CD4-positive, alpha-beta T cell treated with Interleukin-21 for 1 hour (primary cell): Measurements from ENCODE around the gene GALNT18.

Experiments used
- DNase-seq: peaks from one replicate; pipeline ENCODE4 v3.0.0-alpha.2; 2020

Gene GALNT18

DNA sequence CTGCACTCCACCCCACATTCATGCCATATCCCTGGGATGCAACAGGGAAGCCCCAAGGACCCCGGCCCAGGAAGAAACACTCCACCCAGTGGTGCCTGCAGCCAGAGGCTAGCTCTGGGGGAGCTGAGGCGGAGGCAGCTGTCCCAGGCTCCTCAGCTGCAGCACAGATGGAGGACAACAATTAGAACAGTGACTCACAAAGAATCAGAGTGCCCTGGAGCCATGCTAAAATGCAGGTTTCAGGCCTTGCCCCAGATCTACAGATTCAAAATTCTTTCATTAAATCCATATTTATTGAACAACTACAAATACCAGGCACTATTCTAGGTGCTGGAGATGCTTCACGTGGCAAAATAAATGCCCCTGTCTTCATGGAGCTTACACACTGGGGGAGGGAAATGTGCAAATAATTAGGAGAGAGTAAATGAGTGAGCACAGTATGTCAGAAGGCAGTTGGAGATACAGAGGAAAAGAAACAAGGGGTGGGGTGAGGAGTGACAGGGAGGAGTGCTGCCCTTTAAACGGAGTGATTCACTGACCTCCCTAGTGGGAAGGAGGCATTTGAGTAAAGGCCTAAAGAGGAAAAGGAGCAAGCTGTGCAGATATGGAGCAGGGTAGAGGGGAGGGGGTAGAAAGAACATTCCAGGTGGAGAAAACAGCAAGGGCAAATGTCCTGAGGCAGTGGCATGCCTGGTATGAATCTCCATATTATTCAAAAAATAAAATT, 195.4 kb downstream of the GALNT18 start:
- DNase-seq, result no peak

DNA sequence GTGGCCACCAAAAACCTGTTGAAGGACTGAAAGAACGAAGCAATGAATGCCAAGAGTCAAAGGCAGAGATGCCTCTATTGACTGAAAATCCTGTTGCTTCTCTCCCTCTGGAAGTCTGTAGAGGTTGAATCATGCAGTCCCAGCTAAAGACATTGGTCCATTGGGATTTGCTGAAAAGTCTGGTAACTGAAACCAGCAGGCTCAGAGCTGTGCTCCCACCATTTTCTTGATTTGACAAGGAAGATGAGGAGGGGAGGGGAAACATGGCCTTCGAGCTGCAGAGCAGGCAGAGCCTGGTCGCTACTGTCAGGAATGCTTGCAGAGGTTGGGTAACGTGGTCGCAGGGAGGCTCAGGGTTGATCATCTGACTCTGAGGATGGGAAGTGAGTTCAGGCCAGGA, 196.0 kb downstream of the GALNT18 start:
- DNase-seq, result no peak

DNA sequence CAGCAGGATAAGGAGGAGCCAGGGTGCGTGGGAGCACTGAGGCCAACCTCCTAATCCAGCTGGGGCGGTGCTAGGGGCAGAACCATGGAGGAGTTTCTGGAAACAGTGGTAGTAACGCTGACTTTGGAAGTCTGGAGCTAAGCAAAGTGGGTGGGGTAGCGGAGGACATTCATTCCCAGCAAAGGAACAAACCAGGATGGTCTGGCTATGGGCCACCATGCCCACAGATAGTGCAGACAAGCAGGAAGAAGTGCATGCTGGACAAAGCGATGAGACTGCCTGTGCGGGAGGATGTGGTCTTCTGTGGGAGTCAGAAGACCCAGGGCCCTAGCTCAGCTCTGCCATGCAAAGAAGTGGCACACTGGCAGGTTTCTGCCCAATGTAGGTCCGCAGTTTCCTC, 197.1 kb downstream of the GALNT18 start:
- DNase-seq, result no peak

DNA sequence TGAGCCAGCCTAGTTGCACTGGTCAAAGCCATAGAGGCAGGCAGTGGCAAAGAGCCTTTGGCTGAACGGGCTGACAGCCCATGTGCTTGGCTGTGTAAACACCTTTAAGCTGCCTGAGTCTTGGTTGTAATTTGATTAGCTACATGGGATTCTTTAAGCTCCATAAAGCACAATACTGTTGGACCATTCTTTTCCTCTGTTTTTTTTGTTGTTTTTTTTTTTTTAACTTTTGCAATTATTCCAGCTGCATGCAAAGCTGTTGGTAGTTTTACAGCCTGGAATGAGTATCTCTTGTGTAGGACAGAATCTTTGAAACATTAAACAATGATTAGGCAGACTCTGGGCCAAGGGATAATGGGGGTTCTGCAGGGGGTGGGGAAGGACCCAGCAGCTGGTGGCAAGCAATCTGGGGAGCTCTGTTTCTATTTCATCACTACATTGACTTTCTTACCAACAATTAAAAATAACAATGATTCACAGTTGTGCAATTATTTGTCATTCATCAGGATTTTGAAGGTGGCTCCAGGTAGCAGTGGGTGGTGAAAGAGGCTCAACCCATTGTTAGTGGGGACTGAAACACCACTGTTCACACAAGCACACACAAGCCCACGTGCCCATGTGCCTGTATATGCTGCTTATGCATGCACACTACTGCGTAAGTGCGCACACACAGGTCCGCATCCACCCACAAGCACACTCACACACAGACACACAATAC, 199.2 kb downstream of the GALNT18 start:
- no peak for DNase-seq

DNA sequence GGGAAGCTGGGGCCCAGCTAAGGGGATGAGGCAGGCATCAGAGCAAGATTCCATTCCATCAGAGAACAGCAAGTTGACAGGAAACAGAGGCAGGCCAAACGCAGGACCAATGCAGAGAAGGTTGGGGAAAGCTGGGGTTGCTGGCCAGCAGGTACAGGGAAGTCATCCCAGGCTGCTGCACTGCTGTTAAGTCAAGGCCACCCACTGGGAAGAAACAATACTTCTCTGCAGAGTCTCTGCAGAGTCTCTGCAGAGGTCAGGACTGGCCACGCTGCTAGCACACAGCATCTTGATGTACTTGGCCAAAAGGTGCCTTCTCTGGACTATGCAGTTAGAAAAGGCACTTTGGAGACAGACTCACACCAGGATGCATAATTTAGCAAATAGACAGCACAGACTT, 200.3 kb downstream of the GALNT18 start:
- no peak for DNase-seq

DNA sequence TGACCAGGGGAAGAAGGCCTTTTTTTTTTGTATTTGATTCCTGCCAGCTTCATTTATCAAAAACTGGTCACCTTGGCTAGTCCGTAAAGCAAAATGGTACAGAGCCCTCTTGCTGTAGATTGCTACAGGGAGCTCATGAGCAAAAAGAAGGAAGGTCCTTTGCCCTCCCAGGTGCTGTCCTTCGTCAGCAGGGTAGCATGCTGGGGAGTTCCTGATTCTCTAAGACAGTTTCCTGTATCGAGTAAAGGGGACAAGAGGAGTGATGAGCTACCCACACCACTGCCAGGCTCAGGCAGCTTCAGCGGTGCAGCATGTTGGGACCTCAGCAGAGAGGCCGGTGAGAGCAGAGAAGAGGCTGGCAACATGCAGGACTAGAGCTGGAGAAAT, 200.9 kb downstream of the GALNT18 start:
- DNase-seq, result no peak

DNA sequence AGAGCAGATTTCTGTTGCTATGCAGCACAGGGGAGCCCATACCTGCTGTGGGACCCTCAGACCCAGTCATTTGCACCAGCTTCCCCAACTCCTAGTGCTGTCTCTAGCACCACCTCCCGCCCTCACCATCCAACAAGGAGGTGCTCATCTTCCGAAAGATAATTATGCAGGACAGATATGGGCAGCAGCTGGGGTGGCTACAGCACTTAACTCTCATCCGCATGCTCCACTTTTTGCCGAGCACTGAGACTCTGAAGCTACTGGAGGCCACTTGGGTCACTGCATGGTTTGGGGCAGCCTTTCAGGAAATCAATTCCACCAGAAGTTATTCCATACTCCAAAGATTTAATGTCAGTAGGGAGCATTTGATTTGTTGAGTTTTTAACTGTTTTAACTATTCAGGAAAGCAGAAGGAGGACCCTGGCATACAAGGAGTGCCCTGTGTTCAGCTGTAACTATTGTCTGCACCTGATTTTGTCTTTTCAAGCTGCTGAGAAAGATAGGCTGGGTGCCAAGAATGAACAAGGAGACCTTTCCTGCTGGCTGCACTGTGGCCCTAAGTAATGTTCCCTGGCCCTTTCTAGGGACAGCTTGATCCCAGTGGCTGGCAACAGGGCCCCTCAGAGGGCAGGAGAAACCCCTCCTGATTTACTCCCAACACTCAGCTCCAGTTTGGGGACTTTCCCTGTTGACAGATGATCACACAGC, 201.5 kb downstream of the GALNT18 start:
- no peak for DNase-seq

DNA sequence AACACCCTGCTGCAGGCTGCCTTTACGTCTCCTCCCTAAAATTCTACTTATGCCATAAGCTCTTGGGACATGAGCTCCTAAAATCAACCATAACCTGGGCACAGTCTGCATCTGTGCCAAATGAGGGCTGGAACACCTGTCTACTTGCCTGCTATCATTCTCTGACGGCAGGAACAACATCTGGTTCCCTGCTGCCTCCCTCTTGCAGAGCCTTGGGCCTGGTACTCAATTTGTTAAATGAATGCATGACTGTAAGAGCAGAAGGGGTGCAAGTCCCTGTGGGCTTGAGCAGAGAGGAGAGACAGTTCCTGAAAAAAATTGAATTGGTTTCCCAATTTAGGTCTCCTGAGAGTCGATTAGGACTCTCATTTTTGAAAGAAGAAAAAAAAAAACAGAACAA, 202.1 kb downstream of the GALNT18 start:
- no peak for DNase-seq

DNA sequence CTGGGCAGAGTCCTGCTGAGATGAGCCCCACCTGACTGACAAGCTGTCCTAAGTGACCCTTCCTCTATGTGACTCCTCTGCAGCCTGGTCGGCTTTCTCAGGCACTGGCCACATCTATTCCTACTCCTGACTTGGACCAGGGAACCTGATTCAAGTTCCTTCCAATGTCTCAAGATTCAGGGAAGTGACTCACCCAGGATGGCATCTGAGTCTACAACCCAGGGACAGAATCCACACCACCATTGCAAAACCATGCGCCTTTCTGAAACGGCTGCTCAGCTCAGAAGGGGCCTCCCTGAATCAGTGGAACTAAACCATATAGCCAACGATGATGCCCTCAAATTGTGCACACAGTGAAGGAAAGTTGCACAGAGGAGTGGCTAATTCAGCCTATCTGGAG, 204.9 kb downstream of the GALNT18 start:
- DNase-seq, result no peak

DNA sequence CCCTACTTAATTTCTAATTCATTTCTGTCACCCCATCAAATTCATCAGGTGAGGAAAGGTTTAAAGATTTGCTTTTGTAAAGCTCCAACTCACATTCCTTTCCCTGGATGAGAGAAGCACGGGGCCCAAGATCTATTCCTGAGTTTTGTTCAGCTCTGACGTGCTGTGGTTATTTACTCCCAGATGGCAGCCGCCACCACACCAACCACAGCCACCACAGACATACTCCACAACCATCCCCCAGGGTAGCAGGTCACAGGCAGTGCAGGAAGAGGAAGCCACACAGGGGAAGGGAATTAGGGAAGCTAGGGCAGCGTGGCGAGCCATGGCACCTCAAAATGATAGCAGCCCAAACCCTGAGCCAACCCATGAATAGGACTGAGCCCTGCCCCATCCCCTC, 205.3 kb downstream of the GALNT18 start:
- peak; percentile 18 for DNase-seq

DNA sequence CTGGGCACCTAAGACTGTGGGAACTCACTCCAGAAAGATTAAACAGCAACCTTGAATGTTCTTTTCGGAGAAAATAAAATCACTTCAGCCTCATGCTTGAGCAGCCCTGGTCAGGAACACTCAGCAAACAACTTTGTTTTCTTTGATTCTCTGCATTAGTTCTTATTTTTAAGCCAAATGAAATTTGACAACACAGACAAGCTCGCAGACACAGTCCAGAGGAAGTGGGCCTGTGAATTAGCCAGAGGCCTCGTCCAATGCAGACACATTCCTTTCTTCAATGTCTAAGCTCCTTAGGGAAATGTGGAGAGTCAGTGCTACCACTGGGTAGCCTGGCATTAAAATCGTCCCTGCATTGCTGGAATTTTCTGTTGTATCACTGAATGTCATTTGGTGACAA, 205.9 kb downstream of the GALNT18 start:
- no peak for DNase-seq

DNA sequence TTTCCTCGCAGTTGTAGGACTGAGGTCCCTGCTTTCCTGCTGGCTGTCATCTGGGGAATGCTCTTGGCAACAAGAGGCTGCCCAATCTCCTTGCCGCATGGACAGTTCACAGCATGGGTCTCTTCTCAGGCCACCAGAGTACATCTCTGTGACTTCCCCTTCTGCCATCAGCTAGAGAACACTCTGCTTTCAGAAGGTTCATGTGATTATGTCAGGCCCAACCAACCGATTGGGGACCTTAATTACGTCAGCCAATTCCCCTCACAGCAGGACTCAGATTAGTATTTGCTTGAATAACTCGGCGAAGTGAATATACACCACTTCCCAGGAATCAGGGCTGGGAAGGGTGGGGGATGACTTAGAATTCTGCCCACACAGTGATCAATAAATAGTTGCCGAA, 206.8 kb downstream of the GALNT18 start:
- no peak for DNase-seq

DNA sequence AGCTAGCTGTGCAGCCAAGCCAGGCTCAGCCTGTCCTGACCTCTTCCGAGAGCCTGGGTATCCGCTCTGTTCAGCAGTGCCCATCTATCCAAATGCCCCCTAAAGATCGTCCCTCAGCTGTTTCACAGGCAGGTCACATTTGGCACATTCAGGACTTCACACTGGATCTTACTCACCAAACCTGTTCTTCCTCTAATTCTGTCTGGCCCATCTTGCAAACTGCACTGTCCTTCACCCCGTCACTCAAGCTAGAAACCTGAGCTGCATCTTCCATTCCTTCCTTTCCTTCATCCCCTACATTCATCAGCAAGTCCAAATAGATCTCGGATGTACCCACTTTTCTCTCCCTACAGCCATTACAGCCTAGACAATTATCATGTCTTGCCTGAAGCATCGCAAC, 208.0 kb downstream of the GALNT18 start:
- DNase-seq, result no peak

DNA sequence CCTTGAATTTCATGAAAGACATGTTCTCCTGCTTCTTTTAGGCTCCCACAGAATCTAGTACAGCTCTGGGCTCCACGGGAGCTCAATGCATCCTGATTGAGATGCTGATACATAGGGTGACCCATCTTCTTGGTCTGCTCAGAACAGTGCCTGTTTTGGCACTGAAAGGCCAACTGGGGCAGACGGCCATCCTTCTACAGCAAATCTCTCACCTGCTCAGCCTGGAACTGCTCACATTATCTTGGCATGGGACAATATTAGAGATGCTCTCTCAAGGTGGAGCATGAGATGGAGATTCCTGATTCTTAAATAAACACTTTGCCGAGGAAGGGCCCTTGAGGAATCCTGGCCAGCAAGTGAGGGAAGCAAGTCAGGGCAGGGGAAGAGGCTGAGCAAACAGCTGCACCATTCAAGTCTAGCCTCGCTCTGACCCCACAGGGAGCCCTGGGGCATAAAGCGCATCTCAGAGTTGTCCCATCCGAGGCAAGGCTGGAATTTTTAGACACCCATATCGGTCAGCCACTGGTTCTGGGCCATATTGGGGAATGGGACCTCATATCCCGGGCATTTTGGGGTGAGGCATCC, 210.3 kb downstream of the GALNT18 start:
- DNase-seq, result no peak

DNA sequence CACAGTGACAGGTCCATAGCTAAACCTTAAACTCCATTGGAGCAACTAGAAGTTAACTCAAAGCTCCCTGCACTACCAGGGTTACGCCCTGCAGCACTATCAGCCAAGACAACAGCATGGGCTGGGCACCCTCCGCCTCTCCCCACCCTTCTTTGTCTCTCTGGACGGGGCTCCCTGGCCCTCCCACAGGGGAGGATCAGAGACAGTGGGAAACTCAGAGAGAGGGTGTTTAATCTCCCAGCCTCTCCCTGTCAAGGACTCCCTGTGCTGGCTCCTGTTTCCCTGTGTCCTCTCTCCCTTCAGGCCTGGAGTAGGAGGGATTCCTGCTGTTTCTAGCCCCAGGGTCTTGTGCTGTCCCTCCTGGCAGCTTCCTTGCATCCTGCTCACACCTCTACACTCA, 211.9 kb downstream of the GALNT18 start:
- no peak for DNase-seq

DNA sequence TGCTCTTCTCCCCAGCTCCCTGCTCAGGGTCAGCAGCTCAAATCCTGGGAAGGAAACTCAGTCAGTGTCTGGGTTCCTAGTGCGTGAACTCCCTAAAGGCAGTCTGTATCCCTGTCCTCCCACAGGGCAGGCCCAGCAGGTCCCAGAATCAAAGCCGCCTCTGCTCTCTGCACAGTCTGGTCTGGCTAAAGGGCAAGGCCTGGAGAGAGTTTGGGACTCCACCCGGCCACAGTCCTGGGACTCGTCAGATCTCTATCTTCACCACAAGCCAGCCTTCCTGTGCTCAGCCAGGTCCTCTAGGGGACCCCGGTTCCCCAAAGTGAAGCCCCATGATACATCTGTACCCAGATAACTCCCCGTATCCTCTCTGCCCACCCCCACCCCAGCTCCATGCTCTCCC, 212.6 kb downstream of the GALNT18 start:
- no peak for DNase-seq

DNA sequence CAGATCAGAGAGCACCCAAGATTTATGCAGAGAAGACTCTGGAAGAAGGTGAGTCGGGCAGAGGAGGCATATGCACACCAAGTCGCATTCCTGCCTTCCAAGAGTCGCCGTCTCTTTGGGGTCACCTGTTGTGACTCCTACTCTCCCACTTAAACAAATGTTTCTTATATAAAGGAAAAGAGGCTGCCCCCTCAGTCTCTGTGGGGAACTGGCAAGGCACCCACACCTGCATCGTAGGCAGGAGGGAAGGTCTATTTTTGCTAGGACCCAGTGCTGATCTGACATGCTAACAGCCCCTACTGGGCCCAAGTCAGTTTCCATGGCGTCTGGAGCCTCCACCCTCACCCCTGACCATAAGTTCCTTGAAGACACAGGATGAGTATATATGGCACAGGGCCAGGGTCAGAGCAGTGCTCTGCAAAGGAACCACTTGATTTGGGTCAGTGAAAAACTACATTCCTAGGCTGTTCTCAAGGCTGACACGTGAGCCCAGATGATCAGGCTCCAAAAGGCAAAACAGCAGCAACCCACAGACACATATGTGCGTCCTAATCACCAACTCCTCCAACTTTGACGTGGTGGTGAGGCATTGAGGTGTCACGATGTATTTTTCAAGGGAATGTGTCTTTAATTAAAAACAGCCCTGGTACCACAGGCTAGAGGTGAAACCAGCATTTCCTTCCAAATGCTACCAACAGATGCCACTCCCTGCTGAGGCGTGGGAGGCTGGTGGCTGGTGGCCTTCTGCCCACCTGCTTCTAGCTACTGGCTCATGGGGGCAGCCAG, 213.2 kb downstream of the GALNT18 start:
- DNase-seq, result no peak

DNA sequence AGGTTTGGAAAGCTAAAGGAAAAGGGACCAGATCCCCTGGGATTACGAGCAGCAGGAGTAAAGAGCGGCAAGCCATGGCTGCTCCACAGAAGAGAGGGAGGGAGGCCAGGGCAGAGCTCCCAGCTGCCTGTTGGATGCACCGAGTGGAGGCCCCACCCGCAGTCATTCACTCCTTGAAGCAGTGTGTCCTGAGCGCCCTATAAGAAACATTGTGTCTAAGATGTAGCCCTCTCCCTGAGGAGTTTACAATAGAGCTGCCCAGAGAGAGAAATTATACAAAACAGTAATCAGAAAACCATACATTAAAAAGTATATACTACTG, 214.1 kb downstream of the GALNT18 start:
- no peak for DNase-seq

DNA sequence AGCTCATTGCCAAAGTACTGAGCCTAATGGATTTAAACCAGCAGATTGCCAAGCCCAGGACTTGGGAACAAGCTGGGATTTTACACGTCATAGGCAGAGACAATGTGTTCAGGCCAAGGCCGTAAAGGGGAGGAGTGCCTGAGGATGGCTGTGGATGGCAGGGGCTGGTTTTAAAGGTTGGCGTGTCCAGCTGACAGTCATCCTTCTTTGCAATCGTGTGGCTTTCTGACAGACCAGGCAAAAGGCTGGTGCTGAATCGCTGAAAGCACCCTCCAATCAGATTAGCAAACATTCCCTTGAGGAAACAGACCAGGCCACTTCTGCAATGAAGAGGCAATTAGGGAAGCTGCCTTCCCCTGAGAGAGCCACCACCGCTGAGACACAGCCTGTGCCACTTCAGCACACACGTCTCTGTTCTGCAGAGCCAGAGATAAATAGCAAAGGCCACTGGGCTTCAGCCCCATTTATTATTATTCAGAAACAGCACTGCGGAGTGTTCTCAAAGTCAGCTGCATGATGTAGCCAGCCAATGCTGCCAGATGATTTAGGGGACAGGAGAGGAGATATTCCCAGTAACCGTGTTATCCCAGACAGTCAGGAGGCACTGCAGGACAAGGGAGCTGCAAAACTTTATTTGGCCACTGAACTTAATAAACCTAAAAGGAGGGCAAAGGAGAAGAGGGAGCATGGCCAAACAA, 214.6 kb downstream of the GALNT18 start:
- no peak for DNase-seq

DNA sequence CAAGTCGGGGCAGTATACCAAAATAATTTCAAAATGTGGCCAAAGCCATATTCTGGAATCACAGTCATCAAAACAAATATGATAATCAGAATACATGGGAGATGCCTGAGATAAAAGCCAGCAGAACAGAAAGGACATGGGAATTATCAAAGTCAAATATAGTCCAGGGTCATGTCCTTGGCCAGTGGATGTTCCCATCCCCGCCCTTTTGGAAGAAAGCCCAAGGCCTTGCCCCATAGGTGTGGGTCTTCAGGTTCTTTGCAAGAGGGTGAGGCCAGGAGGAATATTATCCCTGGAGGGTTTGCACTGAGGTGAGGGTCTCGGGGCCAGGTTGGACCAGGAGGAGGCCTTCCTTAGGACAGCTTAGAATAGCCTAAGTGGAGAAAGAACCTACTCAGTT, 215.2 kb downstream of the GALNT18 start:
- no peak for DNase-seq

DNA sequence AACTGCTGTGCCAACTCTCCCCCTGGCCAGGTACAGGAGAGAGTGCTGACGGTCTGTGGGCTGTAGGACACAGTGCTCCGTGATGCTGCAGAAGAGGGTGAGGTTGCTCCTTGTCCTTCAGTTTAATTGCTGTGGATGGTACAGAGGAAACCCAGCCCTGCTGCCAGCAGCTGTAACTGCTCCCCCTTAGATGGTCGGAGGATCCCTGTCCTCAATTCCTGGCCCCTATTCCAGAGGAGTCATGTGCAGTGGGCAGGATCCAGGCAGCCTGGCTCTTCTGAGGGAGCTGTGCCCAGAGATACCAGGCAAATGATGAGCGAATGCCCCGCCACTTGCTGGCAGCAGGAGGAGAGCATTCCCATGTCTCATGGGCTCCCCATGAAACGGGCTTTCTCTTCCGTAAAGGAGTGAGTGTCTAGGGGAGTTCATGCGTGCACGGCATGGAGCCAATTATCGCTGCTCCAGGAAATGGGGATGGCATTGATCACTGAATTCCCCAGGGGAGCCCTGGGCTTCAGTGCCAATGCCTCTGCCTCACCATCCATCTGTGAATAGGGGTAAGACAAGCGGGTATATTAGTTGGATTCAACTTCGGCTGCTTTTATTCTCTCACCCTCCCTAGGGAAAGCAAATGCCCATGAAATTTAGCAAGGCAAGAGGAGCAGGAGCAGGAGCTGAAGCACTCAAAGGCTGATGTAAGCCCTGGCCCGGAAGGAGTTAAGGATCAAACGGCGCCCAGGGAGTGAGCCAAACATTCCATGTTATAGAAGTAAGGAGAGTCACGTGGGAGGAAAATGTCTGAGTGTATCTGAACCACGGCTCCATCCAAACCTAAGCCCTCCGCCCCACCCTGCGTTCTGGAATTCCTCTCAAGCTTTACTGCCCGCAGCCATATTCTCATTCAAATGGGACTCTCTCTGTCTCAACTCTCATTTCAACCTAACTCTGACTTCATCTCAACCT, 217.8 kb downstream of the GALNT18 start:
- no peak for DNase-seq
